H7 (cell line): ENCODE measurements around the gene RBPMS2. TPM values are rescaled to one million over a fixed set of nuclear protein-coding genes. Genes with fewer than 3 reads are reported as not detected.
A peak's percentile ranks its signal among the peaks of the same experiment; 100 is the strongest.

Experiments used
- DNase-seq: peaks from one replicate; pipeline ENCODE4 v3.0.0; 2012
- H3K27me3 ChIP-seq: 2 replicates; pipeline ENCODE4 v1.6.0; 2011; ENCODE audit warnings: mild to moderate bottlenecking, low read length; ENCODE audit not compliant: control insufficient read depth, insufficient read depth
- H3K36me3 ChIP-seq: replicated peaks from 2 replicates; pipeline ENCODE4 v1.5.1; 2011; ENCODE audit warnings: low read length; ENCODE audit not compliant: control insufficient read depth, insufficient read depth
- H3K4me3 ChIP-seq: 2 replicates; pipeline ENCODE4 v1.5.1; 2011; ENCODE audit warnings: low read depth, mild to moderate bottlenecking, control low read depth, low read length, moderate library complexity; ENCODE audit not compliant: insufficient read depth
- total RNA-seq: library from RNA; depleted of rRNA; stranded (reverse); fragments of >200 nt; shearing (Covaris generic); gene quantifications from 2 replicates; pipeline ENCODE4 v1.2.3, GENCODE V29; 2014

RBPMS2 gene
- total RNA-seq, 1 experiment from 2014 or later = 8.5 TPM

GRCh38 chr15:64774037-64774628 is 1.3 kb downstream of the RBPMS2 start:
- no peaks in the 10 kb centered on the region for H3K27me3 ChIP-seq
- 0 out of 2 replicates have a peak, but pooled peaks cover 1% of the 10 kb centered on the region for H3K36me3 ChIP-seq
- H3K4me3 ChIP-seq = peak overlapping the region; percentile 77
- DNase-seq = peak; percentile 59

GRCh38 chr15:64773606-64774005 is 1.8 kb downstream of the RBPMS2 start:
- Histone ChIP-seq H3K27me3 (no peaks in the 10 kb centered on the region), H3K4me3 (peak overlapping the region; percentile 77), H3K36me3 (0 out of 2 replicates have a peak, but pooled peaks cover 1% of the 10 kb centered on the region)
- peak; percentile 37 for DNase-seq

GRCh38 chr15:64772964-64773363 is 2.4 kb downstream of the RBPMS2 start:
- peaks cover 3% of the 10 kb centered on the region; the same call in 1 of the 2 replicates for H3K36me3 ChIP-seq
- DNase-seq = peak; percentile 24
- no peaks in the 10 kb centered on the region for H3K27me3 ChIP-seq
- peak overlapping the region; percentile 77 for H3K4me3 ChIP-seq

- H3K27me3 ChIP-seq = no peaks in the 10 kb centered on the region
- H3K4me3 ChIP-seq = peak overlapping the region; percentile 77
- H3K36me3 ChIP-seq = peaks cover 3% of the 10 kb centered on the region; the same call in 1 of the 2 replicates
- DNase-seq = peak; percentile 67
Observed at GRCh38 chr15:64772488-64772887, 2.9 kb downstream of the RBPMS2 start.

- peak; percentile 31 for DNase-seq
- no peaks in the 10 kb centered on the region for H3K27me3 ChIP-seq
Observed at GRCh38 chr15:64770626-64771025, 4.8 kb downstream of the RBPMS2 start.

GRCh38 chr15:64767203-64767602 is 8.2 kb downstream of the RBPMS2 start:
- Histone ChIP-seq H3K36me3 (peaks cover 14% of the 10 kb centered on the region), H3K4me3 (no peak overlapping the region), H3K27me3 (no peaks in the 10 kb centered on the region)
- no peak for DNase-seq

More at GRCh38 chr15:64770626-64771025, 4.8 kb downstream of the RBPMS2 start:
- Histone ChIP-seq H3K36me3 (peaks cover 8% of the 10 kb centered on the region), H3K4me3 (no peak overlapping the region)

- DNase-seq = no peak
Observed at GRCh38 chr15:64766058-64766457, 9.3 kb downstream of the RBPMS2 start.

GRCh38 chr15:64763874-64764273 is 11.5 kb downstream of the RBPMS2 start:
- DNase-seq = no peak
- peaks cover 17% of the 10 kb centered on the region for H3K36me3 ChIP-seq

More at GRCh38 chr15:64766058-64766457, 9.3 kb downstream of the RBPMS2 start:
- H3K36me3 ChIP-seq = peaks cover 13% of the 10 kb centered on the region
- H3K4me3 ChIP-seq = no peak overlapping the region
- no peaks in the 10 kb centered on the region for H3K27me3 ChIP-seq

GRCh38 chr15:64763462-64763861 is 11.9 kb downstream of the RBPMS2 start:
- DNase-seq = no peak
- Histone ChIP-seq H3K27me3 (no peaks in the 10 kb centered on the region), H3K36me3 (peaks cover 17% of the 10 kb centered on the region), H3K4me3 (no peak overlapping the region)

More at GRCh38 chr15:64763874-64764273, 11.5 kb downstream of the RBPMS2 start:
- H3K4me3 ChIP-seq = no peak overlapping the region
- no peaks in the 10 kb centered on the region for H3K27me3 ChIP-seq

- DNase-seq = no peak
- no peak overlapping the region for H3K4me3 ChIP-seq
- H3K36me3 ChIP-seq = peaks cover 16% of the 10 kb centered on the region
- H3K27me3 ChIP-seq = no peaks in the 10 kb centered on the region
Observed at GRCh38 chr15:64763021-64763420, 12.4 kb downstream of the RBPMS2 start.

- no peaks in the 10 kb centered on the region for H3K27me3 ChIP-seq
- H3K36me3 ChIP-seq = peaks cover 18% of the 10 kb centered on the region
- DNase-seq = no peak
- no peak overlapping the region for H3K4me3 ChIP-seq
Observed at GRCh38 chr15:64762546-64762945, 12.8 kb downstream of the RBPMS2 start.

GRCh38 chr15:64761156-64761555 is 14.2 kb downstream of the RBPMS2 start:
- no peak for DNase-seq
- H3K36me3 ChIP-seq = peaks cover 15% of the 10 kb centered on the region
- H3K4me3 ChIP-seq = no peak overlapping the region
- no peaks in the 10 kb centered on the region for H3K27me3 ChIP-seq

GRCh38 chr15:64760056-64760455 is 15.3 kb downstream of the RBPMS2 start:
- Histone ChIP-seq H3K36me3 (peaks cover 15% of the 10 kb centered on the region), H3K4me3 (no peak overlapping the region), H3K27me3 (no peaks in the 10 kb centered on the region)
- no peak for DNase-seq

GRCh38 chr15:64755427-64755940 is 19.9 kb downstream of the RBPMS2 start:
- Histone ChIP-seq H3K27me3 (no peaks in the 10 kb centered on the region), H3K4me3 (no peak overlapping the region), H3K36me3 (peaks cover 13% of the 10 kb centered on the region)
- no peak for DNase-seq

GRCh38 chr15:64754663-64755426 is 20.5 kb downstream of the RBPMS2 start:
- no peak for DNase-seq
- peaks cover 12% of the 10 kb centered on the region for H3K36me3 ChIP-seq
- no peak overlapping the region for H3K4me3 ChIP-seq
- H3K27me3 ChIP-seq = no peaks in the 10 kb centered on the region
